Measurements from ENCODE around the gene KLHL13. TPM values are rescaled to one million over a fixed set of nuclear protein-coding genes. Genes with fewer than 3 reads are reported as not detected.

KLHL13 gene
- total and polyA plus RNA-seq, 2 experiments from 2014 or later: 0.43 TPM; not detected in 1

DNA sequence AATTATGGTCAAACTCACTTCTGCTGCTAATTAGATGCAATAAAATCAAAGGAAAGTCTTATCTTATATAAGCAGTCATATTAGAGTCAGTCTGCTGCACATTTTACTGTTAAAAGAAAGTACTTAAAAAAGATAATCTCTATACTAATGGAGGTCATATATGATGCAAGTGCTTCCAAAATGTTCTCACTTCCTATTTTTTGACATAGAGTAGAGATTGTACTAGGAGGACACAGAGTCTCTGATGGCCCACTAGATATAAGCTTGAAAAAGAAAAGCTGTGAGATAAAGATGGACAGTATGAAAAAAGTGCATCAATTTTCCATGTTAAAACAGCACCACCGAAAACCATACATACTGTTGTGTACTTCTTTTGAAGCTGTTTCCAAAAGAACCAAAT lies 196.9 kb downstream of the KLHL13 start:
- TF ChIP-seq EZH2 (IDR thresholded peaks at IDR 0.05; ENCODE audit: insufficient read depth, poor library complexity, severe bottlenecking): no peak
- TF ChIP-seq EZH2phosphoT487 (IDR thresholded peaks at IDR 0.05; ENCODE audit: insufficient read depth, low read depth): no peak
- H4K20me1 ChIP-seq (ENCODE audit: insufficient read depth): no peaks in the 10 kb centered on the region
- no peak overlapping the region for H3K27ac ChIP-seq
- no peaks in the 10 kb centered on the region for H3K79me2 ChIP-seq (ENCODE audit: insufficient read depth)
- no peak overlapping the region for H3K4me2 ChIP-seq (ENCODE audit: unreplicated experiment)
- H3K9me3 ChIP-seq (ENCODE audit: low read depth): no peaks in the 10 kb centered on the region
- 29 to 63% methylated on average over 1 of the region's 1 CpG for WGBS, 2 experiments (ENCODE audit: low coverage in 1 of 2, low lambda C conversion rate in 2 of 2, missing lambda C conversion rate in 2 of 2)
- no peaks in the 10 kb centered on the region for H3F3A ChIP-seq (ENCODE audit: insufficient read depth)
- no peaks in the 10 kb centered on the region for H3K36me3 ChIP-seq (ENCODE audit: low read depth)
- H3K4me1 ChIP-seq (ENCODE audit: insufficient read depth): no peaks in the 10 kb centered on the region
- no peak overlapping the region for H3K4me3 ChIP-seq
- no peak overlapping the region for H3K9ac ChIP-seq
- DNase-seq: no peak
- in situ Hi-C loops (cut with MboI): no loop called here
- no peak overlapping the region for H2AFZ ChIP-seq
- H3K27me3 ChIP-seq (replicated peaks; ENCODE audit: insufficient read depth): no peaks in the 10 kb centered on the region
- H3K9me2 ChIP-seq (ENCODE audit: insufficient read depth): no peaks in the 10 kb centered on the region

DNA sequence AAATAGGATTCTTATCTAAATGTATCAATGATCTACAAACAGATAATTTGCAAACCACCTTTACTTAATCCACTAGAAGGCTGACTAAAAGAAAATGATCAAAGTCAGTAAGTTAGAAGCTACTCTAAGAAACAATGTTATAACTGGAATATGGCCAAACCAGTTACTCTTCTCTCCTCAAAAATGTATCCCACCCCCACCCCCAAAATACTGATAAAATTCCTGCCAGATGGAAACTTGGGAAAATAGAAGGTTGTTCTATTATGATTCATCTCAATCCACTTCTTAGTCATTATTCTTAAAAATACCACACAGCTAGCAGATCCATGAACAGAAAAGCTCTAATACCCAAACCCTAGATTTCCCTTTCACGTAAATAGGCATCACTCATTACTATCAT lies 206.4 kb downstream of the KLHL13 start:
- in situ Hi-C loops (cut with MboI): no loop called here
- Histone ChIP-seq H3K9me3 (ENCODE audit: low read depth) (no peaks in the 10 kb centered on the region), H3F3A (ENCODE audit: insufficient read depth) (no peaks in the 10 kb centered on the region), H3K27ac (no peak overlapping the region), H3K27me3 (replicated peaks; ENCODE audit: insufficient read depth) (no peaks in the 10 kb centered on the region), H3K36me3 (ENCODE audit: low read depth) (no peaks in the 10 kb centered on the region), H4K20me1 (ENCODE audit: insufficient read depth) (no peaks in the 10 kb centered on the region), H3K4me1 (ENCODE audit: insufficient read depth) (no peaks in the 10 kb centered on the region), H3K4me3 (no peak overlapping the region), H3K9ac (no peak overlapping the region), H3K4me2 (ENCODE audit: unreplicated experiment) (no peak overlapping the region), H2AFZ (no peak overlapping the region), H3K9me2 (ENCODE audit: insufficient read depth) (no peaks in the 10 kb centered on the region), H3K79me2 (ENCODE audit: insufficient read depth) (no peaks in the 10 kb centered on the region)
- WGBS, 2 experiments (ENCODE audit: low coverage in 1 of 2, low lambda C conversion rate in 2 of 2, missing lambda C conversion rate in 2 of 2): 39 to 42% methylated on average over 1 of the region's 1 CpG
- TF ChIP-seq EZH2phosphoT487 (IDR thresholded peaks at IDR 0.05; ENCODE audit: insufficient read depth, low read depth): no peak
- no peak for TF ChIP-seq EZH2 (IDR thresholded peaks at IDR 0.05; ENCODE audit: insufficient read depth, poor library complexity, severe bottlenecking)
- DNase-seq: no peak

DNA sequence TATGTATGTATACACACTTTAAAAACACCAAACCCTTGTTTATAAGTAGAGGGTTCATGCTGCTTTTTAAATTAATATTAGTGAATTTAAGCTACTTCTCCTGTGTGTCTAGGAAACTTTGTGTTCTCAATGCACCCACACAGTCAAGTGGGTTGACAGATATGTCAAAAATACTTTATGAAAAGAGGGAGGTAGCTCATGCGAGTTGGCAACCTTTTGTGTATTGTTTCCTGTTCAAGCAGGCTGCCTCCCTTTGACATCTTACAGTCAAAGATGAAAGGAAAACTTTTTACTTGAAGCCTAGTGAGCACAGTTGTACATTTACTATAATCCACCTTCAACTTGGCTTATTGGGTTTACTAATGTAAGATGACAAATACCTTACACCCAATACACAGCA lies 218.4 kb downstream of the KLHL13 start:
- H3K4me2 ChIP-seq (ENCODE audit: unreplicated experiment): no peak overlapping the region
- no peak overlapping the region for H3K4me3 ChIP-seq
- in situ Hi-C loops (cut with MboI): no loop called here
- H3K27ac ChIP-seq: no peak overlapping the region
- H3F3A ChIP-seq (ENCODE audit: insufficient read depth): no peaks in the 10 kb centered on the region
- no peaks in the 10 kb centered on the region for H3K79me2 ChIP-seq (ENCODE audit: insufficient read depth)
- H2AFZ ChIP-seq: no peak overlapping the region
- WGBS, 2 experiments (ENCODE audit: low coverage in 1 of 2, low lambda C conversion rate in 2 of 2, missing lambda C conversion rate in 2 of 2): 0% methylated on average over 1 of the region's 1 CpG
- H3K9me3 ChIP-seq (ENCODE audit: low read depth): no peaks in the 10 kb centered on the region
- H4K20me1 ChIP-seq (ENCODE audit: insufficient read depth): no peaks in the 10 kb centered on the region
- no peak for DNase-seq
- H3K4me1 ChIP-seq (ENCODE audit: insufficient read depth): no peaks in the 10 kb centered on the region
- no peak for TF ChIP-seq EZH2 (IDR thresholded peaks at IDR 0.05; ENCODE audit: insufficient read depth, poor library complexity, severe bottlenecking)
- no peak for TF ChIP-seq EZH2phosphoT487 (IDR thresholded peaks at IDR 0.05; ENCODE audit: insufficient read depth, low read depth)
- no peaks in the 10 kb centered on the region for H3K9me2 ChIP-seq (ENCODE audit: insufficient read depth)
- no peaks in the 10 kb centered on the region for H3K36me3 ChIP-seq (ENCODE audit: low read depth)
- no peaks in the 10 kb centered on the region for H3K27me3 ChIP-seq (replicated peaks; ENCODE audit: insufficient read depth)
- H3K9ac ChIP-seq: no peak overlapping the region

DNA sequence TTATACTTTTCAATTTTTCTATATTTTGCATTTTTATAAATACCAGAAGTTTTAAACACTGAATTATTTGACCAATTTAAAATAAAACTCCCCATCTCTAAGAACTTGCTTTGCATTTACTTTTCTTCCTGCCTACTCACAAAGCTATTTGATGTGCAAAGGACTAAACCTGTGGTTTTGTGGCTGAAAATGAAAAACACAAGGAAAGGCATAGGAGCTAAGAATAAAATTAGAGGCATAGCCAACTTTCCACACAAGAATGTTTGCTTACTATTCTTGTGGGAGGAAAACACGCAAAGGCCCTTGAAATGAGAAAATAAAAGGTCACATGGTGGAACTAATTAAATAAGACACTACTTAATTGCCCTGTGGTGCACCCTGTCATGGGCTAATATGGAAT lies 221.2 kb downstream of the KLHL13 start:
- no peak for TF ChIP-seq EZH2phosphoT487 (IDR thresholded peaks at IDR 0.05; ENCODE audit: insufficient read depth, low read depth)
- TF ChIP-seq EZH2 (IDR thresholded peaks at IDR 0.05; ENCODE audit: insufficient read depth, poor library complexity, severe bottlenecking): no peak
- H3K36me3 ChIP-seq (ENCODE audit: low read depth): no peaks in the 10 kb centered on the region
- in situ Hi-C loops (cut with MboI): no loop called here
- WGBS, 2 experiments (ENCODE audit: low coverage in 1 of 2, low lambda C conversion rate in 2 of 2, missing lambda C conversion rate in 2 of 2): 0% methylated on average over 1 of the region's 1 CpG
- no peak overlapping the region for H3K4me3 ChIP-seq
- H4K20me1 ChIP-seq (ENCODE audit: insufficient read depth): no peaks in the 10 kb centered on the region
- no peak for DNase-seq
- H3K27ac ChIP-seq: no peak overlapping the region
- no peak overlapping the region for H3K9ac ChIP-seq
- H2AFZ ChIP-seq: no peak overlapping the region
- H3K9me2 ChIP-seq (ENCODE audit: insufficient read depth): no peaks in the 10 kb centered on the region
- H3K9me3 ChIP-seq (ENCODE audit: low read depth): no peaks in the 10 kb centered on the region
- H3F3A ChIP-seq (ENCODE audit: insufficient read depth): no peaks in the 10 kb centered on the region
- no peak overlapping the region for H3K4me2 ChIP-seq (ENCODE audit: unreplicated experiment)
- no peaks in the 10 kb centered on the region for H3K79me2 ChIP-seq (ENCODE audit: insufficient read depth)
- no peaks in the 10 kb centered on the region for H3K4me1 ChIP-seq (ENCODE audit: insufficient read depth)
- no peaks in the 10 kb centered on the region for H3K27me3 ChIP-seq (replicated peaks; ENCODE audit: insufficient read depth)

DNA sequence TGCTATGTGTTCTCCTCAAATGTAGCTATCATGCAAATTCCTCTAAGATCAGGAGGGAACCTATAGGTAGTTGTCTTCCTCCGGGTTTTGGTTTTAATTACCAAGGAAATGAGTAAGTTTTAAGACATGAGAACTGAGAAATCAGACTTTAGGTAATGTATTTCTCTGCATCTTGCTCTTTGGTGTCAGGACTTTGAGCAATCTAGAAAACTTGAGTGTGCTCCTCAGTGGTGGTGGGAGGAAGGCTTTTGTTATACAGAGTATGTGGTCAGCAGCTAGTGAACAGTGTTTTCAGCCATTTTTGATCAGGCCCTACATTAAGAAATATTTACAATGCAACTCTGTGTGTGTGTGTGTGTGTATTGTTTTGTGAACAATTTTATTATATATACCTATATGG lies 224.1 kb downstream of the KLHL13 start:
- DNase-seq: no peak
- Histone ChIP-seq H3K4me1 (ENCODE audit: insufficient read depth) (no peaks in the 10 kb centered on the region), H3F3A (ENCODE audit: insufficient read depth) (no peaks in the 10 kb centered on the region), H3K4me2 (ENCODE audit: unreplicated experiment) (no peak overlapping the region), H3K36me3 (ENCODE audit: low read depth) (no peaks in the 10 kb centered on the region), H3K9me3 (ENCODE audit: low read depth) (no peaks in the 10 kb centered on the region), H4K20me1 (ENCODE audit: insufficient read depth) (no peaks in the 10 kb centered on the region), H2AFZ (no peak overlapping the region), H3K9me2 (ENCODE audit: insufficient read depth) (no peaks in the 10 kb centered on the region), H3K27me3 (replicated peaks; ENCODE audit: insufficient read depth) (no peaks in the 10 kb centered on the region), H3K27ac (no peak overlapping the region), H3K79me2 (ENCODE audit: insufficient read depth) (no peaks in the 10 kb centered on the region), H3K9ac (no peak overlapping the region), H3K4me3 (no peak overlapping the region)
- 0 to 5% methylated on average over 1 of the region's 1 CpG for WGBS, 2 experiments (ENCODE audit: low coverage in 1 of 2, low lambda C conversion rate in 2 of 2, missing lambda C conversion rate in 2 of 2)
- in situ Hi-C loops (cut with MboI): no loop called here
- TF ChIP-seq EZH2phosphoT487 (IDR thresholded peaks at IDR 0.05; ENCODE audit: insufficient read depth, low read depth): no peak
- no peak for TF ChIP-seq EZH2 (IDR thresholded peaks at IDR 0.05; ENCODE audit: insufficient read depth, poor library complexity, severe bottlenecking)
